ELF-1 (cell line): ENCODE results near the gene KLK15.

Experiments
- DNase-seq: peaks from one replicate; pipeline ENCODE4 v3.0.0-alpha.2; 2016; ENCODE audit warnings: low read depth, low spot score

KLK15 gene, protein sequence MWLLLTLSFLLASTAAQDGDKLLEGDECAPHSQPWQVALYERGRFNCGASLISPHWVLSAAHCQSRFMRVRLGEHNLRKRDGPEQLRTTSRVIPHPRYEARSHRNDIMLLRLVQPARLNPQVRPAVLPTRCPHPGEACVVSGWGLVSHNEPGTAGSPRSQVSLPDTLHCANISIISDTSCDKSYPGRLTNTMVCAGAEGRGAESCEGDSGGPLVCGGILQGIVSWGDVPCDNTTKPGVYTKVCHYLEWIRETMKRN

DNA sequence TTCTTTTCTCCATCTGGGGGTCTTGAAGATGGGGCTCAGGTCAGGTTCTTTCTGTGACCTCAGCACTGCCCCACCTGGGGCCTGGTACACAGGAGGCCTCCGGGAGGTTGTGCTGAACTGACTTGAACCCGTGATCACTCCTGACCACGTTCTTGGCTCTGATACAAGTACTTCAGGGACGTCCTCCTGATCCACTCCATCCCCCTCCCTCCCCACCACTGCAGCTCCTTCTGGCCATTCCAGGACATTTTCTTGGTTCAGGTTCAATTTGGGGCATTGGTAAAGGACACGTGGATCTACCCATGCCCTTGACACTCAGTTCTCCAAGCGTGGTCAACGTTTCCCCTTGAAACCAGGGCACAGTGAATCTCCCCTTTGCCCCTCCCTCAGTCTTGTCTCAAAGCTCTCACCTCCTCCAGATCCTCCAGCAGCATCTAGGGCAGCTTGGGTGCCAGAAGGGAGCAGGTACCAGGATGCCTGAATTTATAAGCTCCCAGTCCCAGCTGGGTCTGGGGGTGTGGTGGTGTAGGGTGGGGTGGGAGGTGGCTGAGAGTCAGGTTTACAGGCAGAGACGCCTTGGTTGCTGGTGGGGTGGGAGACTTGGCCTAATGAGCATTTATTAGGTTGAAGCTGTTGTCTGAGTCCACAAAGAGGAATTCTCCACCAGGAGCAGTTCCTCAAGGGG is at the start of gene KLK15:
Gene KLK15, minus strand, starts transcription at position 458 of the 685 bp plus-strand sequence. CDS start 2,082 bp downstream, outside the sequence.
- DNase-seq: no peak

DNA sequence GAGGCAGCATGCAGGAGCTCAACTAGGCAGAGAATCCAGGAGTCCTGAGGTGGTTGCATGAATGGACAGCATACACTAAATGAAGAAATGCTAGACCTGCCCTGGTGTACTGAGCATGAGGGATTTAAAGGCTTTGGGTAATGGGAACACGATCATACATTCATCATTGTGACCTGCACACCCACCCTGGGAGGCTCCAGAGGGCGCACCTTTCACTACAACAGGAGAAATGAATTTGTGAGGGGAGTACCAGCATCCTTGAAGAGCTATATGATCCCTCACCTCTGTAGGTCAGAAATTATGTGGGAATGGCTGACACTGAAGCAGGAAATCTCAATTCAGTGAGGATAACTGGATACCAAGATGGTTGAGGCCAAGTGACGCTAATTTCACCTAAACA is 48.8 kb upstream of the KLK15 start:
- no peak for DNase-seq

DNA sequence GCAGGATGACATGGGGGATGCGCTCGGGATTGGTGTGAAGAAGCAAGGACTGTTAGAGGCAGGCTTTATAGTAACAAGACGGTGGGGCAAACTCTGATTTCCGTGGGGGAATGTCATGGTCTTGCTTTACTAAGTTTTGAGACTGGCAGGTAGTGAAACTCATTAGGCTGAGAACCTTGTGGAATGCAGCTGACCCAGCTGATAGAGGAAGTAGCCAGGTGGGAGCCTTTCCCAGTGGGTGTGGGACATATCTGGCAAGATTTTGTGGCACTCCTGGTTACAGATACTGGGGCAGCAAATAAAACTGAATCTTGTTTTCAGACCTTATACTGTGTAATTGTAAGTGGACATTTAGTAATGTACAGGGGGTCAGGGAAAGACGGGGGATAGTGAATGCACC is 46.9 kb upstream of the KLK15 start:
- no peak for DNase-seq

DNA sequence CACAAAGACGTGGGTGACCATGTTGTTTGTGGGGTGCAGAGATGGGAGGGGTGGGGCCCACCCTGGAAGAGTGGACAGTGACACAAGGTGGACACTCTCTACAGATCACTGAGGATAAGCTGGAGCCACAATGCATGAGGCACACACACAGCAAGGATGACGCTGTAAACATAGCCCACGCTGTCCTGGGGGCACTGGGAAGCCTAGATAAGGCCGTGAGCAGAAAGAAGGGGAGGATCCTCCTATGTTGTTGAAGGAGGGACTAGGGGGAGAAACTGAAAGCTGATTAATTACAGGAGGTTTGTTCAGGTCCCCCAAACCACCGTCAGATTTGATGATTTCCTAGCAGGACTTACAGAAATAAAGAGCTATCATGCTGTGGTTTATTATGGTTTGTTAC is 45.5 kb upstream of the KLK15 start:
- DNase-seq: no peak

DNA sequence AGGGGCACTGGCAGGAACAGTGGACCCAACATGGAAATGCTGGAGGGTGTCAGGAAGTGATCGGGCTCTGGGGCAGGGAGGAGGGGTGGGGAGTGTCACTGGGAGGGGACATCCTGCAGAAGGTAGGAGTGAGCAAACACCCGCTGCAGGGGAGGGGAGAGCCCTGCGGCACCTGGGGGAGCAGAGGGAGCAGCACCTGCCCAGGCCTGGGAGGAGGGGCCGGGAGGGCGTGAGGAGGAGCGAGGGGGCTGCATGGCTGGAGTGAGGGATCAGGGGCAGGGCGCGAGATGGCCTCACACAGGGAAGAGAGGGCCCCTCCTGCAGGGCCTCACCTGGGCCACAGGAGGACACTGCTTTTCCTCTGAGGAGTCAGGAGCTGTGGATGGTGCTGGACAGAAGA is 44.0 kb upstream of the KLK15 start:
- DNase-seq: no peak

DNA sequence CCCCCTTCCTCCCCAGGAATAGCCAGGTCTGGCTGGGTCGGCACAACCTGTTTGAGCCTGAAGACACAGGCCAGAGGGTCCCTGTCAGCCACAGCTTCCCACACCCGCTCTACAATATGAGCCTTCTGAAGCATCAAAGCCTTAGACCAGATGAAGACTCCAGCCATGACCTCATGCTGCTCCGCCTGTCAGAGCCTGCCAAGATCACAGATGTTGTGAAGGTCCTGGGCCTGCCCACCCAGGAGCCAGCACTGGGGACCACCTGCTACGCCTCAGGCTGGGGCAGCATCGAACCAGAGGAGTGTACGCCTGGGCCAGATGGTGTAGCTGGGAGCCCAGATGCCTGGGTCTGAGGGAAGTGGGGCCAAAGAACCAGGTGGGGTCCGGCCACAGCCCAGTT is 43.1 kb upstream of the KLK15 start:
- DNase-seq: no peak

DNA sequence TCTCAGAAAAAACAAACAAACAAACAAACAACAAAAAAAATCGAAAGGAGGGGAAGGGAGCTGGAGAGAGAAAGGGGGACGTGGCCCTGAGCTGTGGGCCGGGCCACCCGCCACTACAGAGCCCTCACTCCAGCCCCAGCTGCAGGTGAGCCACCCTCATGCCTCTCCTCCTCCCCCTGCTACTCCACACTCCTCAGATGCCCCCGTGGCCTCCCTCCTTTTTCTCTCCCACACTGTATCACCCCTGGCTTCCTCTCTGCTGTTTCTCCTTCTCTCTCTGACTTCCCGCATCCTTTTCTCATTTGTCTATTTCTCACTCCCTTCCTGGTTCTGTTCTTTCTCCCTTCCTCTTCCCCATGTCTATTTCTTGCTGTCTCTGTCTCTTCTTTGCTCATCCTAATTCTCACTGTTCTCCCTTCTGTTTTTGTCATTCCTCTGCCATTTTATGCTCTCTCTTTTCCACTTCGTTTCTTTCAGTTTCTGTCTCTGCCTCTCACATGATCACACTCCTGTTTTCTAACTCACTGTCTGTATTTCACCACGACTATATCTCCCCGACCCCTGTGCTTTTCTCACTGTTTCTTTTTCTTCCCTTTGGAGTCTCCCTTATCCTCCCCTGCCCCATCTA is 42.5 kb upstream of the KLK15 start:
- no peak for DNase-seq

DNA sequence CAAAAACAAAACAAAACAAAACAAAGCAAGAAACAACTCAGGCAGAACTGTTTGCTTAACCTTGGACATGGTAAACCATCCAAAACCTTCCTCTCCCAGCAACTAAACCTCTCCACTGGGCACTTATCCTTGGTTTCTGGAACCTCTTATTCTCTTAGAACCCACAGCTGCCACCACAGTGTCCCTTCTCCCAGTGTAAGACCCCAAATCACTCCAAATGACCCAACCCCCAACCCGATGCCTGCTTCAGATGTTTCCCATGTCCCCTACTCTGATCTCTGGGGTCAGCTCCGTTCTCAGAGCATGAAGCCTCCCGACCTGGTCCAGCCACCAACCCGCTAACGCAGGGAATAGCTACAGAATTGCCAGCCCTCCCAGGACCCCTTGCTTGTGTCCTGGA is 40.8 kb upstream of the KLK15 start:
- DNase-seq: no peak

DNA sequence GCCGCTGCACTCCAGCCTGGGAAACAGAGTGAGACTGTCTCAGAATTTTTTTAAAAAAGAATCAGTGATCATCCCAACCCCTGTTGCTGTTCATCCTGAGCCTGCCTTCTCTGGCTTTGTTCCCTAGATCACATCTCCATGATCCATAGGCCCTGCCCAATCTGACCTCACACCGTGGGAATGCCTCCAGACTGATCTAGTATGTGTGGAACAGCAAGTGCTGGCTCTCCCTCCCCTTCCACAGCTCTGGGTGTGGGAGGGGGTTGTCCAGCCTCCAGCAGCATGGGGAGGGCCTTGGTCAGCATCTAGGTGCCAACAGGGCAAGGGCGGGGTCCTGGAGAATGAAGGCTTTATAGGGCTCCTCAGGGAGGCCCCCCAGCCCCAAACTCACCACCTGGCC is 39.7 kb upstream of the KLK15 start, which contains the start of gene KLK2:
Gene KLK2, plus strand, starts transcription at position 384 of the 400 bp plus-strand sequence. CDS start 35 bp downstream, outside the sequence.
- DNase-seq: no peak

DNA sequence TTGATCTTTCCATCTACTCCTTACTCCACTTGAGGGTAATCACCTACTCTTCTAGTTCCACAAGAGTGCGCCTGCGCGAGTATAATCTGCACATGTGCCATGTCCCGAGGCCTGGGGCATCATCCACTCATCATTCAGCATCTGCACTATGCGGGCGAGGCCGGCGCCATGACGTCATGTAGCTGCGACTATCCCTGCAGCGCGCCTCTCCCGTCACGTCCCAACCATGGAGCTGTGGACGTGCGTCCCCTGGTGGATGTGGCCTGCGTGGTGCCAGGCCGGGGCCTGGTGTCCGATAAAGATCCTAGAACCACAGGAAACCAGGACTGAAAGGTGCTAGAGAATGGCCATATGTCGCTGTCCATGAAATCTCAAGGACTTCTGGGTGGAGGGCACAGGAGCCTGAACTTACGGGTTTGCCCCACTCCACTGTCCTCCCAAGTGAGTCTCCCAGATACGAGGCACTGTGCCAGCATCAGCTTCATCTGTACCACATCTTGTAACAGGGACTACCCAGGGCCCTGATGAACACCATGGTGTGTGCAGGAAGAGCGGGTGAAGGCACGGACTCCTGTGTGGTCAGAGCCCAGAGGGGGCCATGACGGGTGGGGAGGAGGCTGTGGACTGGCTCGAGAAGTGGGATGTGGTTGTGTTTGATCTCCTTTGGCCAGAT is 37.2 kb upstream of the KLK15 start:
- DNase-seq: peak; percentile 73

DNA sequence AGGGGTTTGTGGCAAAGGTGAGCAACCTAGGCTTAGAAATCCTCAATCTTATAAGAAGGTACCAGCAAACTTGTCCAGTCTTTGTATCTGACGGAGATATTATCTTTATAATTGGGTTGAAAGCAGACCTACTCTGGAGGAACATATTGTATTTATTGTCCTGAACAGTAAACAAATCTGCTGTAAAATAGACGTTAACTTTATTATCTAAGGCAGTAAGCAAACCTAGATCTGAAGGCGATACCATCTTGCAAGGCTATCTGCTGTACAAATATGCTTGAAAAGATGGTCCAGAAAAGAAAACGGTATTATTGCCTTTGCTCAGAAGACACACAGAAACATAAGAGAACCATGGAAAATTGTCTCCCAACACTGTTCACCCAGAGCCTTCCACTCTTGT is 36.1 kb upstream of the KLK15 start:
- DNase-seq: no peak

DNA sequence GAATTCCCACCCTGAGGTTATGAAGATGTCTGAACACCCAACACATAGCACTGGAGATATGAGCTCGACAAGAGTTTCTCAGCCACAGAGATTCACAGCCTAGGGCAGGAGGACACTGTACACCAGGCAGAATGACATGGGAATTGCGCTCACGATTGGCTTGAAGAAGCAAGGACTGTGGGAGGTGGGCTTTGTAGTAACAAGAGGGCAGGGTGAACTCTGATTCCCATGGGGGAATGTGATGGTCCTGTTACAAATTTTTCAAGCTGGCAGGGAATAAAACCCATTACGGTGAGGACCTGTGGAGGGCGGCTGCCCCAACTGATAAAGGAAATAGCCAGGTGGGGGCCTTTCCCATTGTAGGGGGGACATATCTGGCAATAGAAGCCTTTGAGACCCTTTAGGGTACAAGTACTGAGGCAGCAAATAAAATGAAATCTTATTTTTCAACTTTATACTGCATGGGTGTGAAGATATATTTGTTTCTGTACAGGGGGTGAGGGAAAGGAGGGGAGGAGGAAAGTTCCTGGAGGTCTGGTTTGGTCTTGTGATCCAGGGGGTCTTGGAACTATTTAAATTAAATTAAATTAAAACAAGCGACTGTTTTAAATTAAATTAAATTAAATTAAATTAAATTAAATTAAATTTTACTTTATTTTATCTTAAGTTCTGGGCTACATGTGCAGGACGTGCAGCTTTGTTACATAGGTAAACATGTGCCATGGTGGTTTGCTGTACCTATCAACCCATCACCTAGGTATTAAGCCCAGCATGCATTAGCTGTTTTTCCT is 28.3 kb upstream of the KLK15 start:
- no peak for DNase-seq

DNA sequence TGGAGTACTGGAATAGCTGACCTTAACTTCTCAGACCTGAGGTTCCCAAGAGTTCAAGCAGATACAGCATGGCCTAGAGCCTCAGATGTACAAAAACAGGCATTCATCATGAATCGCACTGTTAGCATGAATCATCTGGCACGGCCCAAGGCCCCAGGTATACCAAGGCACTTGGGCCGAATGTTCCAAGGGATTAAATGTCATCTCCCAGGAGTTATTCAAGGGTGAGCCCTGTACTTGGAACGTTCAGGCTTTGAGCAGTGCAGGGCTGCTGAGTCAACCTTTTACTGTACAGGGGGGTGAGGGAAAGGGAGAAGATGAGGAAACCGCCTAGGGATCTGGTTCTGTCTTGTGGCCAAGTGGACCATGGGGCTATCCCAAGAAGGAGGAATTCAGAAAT is 27.6 kb upstream of the KLK15 start:
- no peak for DNase-seq

DNA sequence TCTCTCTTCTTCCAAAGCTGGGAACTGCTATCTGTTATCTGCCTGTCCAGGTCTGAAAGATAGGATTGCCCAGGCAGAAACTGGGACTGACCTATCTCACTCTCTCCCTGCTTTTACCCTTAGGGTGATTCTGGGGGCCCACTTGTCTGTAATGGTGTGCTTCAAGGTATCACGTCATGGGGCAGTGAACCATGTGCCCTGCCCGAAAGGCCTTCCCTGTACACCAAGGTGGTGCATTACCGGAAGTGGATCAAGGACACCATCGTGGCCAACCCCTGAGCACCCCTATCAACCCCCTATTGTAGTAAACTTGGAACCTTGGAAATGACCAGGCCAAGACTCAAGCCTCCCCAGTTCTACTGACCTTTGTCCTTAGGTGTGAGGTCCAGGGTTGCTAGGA is 26.5 kb upstream of the KLK15 start:
- no peak for DNase-seq

DNA sequence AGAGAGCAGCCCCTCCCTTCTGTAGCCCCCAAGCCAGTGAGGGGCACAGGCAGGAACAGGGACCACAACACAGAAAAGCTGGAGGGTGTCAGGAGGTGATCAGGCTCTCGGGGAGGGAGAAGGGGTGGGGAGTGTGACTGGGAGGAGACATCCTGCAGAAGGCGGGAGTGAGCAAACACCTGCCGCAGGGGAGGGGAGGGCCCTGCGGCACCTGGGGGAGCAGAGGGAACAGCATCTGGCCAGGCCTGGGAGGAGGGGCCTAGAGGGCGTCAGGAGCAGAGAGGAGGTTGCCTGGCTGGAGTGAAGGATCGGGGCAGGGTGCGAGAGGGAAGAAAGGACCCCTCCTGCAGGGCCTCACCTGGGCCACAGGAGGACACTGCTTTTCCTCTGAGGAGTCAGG is 25.5 kb upstream of the KLK15 start:
- peak; percentile 23 for DNase-seq

DNA sequence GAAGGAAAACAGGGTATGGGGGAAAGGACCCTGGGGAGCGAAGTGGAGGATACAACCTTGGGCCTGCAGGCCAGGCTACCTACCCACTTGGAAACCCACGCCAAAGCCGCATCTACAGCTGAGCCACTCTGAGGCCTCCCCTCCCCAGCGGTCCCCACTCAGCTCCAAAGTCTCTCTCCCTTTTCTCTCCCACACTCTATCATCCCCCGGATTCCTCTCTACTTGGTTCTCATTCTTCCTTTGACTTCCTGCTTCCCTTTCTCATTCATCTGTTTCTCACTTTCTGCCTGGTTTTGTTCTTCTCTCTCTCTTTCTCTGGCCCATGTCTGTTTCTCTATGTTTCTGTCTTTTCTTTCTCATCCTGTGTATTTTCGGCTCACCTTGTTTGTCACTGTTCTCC is 24.0 kb upstream of the KLK15 start:
- DNase-seq: no peak

DNA sequence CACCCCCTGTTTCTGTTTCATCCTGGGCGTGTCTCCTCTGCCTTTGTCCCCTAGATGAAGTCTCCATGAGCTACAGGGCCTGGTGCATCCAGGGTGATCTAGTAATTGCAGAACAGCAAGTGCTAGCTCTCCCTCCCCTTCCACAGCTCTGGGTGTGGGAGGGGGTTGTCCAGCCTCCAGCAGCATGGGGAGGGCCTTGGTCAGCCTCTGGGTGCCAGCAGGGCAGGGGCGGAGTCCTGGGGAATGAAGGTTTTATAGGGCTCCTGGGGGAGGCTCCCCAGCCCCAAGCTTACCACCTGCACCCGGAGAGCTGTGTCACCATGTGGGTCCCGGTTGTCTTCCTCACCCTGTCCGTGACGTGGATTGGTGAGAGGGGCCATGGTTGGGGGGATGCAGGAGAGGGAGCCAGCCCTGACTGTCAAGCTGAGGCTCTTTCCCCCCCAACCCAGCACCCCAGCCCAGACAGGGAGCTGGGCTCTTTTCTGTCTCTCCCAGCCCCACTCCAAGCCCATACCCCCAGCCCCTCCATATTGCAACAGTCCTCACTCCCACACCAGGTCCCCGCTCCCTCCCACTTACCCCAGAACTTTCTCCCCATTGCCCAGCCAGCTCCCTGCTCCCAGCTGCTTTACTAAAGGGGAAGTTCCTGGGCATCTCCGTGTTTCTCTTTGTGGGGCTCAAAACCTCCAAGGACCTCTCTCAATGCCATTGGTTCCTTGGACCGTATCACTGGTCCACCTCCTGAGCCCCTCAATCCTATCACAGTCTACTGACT is 21.4 kb upstream of the KLK15 start, which contains the start of gene KLK3:
Gene KLK3, plus strand, starts transcription at position 280 of the 775 bp plus-strand sequence. Its CDS starts 41 bp downstream, at position 321.
- DNase-seq: no peak

DNA sequence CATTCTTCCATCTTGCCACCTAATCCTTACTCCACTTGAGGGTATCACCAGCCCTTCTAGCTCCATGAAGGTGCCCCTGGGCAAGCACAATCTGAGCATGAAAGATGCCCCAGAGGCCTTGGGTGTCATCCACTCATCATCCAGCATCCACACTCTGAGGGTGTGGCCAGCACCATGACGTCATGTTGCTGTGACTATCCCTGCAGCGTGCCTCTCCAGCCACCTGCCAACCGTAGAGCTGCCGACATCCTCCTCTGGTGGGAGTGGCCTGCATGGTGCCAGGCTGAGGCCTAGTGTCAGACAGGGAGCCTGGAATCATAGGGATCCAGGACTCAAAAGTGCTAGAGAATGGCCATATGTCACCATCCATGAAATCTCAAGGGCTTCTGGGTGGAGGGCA is 18.2 kb upstream of the KLK15 start:
- DNase-seq: no peak

DNA sequence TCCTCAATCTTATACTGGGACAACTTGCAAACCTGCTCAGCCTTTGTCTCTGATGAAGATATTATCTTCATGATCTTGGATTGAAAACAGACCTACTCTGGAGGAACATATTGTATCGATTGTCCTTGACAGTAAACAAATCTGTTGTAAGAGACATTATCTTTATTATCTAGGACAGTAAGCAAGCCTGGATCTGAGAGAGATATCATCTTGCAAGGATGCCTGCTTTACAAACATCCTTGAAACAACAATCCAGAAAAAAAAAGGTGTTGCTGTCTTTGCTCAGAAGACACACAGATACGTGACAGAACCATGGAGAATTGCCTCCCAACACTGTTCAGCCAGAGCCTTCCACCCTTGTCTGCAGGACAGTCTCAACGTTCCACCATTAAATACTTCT is 17.4 kb upstream of the KLK15 start:
- DNase-seq: no peak

DNA sequence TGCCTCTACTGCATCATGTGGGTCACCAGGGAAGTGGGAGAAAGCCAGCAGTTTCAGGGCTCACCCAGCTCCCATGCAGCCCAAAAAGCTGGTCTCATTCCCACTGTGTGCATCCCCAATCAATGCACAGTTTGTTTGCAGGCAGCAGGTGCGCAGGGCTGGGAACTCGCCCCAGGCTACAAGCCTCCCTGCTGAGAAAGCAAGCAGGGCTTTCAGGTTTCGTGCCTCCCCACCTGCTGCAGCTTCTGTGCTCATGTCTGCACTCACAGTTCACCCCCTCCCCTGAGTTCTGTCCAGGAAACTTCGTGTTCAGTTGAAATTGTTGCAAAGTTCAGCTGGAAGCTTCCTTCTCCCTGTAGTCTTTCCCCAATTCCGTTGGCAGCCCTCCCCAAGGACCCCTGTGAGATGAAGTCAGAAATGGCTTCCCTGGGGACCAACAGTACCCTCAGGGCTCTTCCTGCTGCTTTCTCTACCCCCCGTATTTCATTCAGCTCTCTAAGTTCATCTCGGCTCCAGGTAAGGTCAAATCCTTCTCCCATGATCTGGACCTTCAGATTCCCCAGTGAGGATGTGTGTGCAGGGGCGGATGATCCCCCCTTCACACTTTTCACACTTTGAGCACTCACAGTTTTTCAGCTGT is 11.0 kb upstream of the KLK15 start:
- DNase-seq: peak; percentile 74
